ENCODE results near the gene NDUFS1.

GRCh38 chr2:206112846-206113547, 46.2 kb downstream of the NDUFS1 start:
- no peak for TF ChIP-seq OSR1 (CRISPR knock-in tag; IDR thresholded peaks at IDR 0.05)
- TF ChIP-seq CSRNP3 (CRISPR knock-in tag; IDR thresholded peaks at IDR 0.05) = no peak
- no peak for TF ChIP-seq SNAI2 (CRISPR knock-in tag; IDR thresholded peaks at IDR 0.05)
- TF ChIP-seq CREB5 (CRISPR knock-in tag; IDR thresholded peaks at IDR 0.05; ENCODE audit: low read depth) = no peak
- TF ChIP-seq ZFP30 (CRISPR knock-in tag; IDR thresholded peaks at IDR 0.05) = no peak
- TF ChIP-seq PATZ1 (CRISPR knock-in tag; IDR thresholded peaks at IDR 0.05; ENCODE audit: borderline replicate concordance) = no peak
- no peak for TF ChIP-seq GLIS3 (CRISPR knock-in tag; IDR thresholded peaks at IDR 0.05)
